Panc1 (cell line): ENCODE results near the gene RFX2.

Experiments
- CTCF ChIP-seq: fragments of 450-650 bp; IDR thresholded peaks from 2 replicates; pipeline ENCODE4 v1.5.1; 2017; ENCODE audit warnings: mild to moderate bottlenecking
- POLR2AphosphoS5 ChIP-seq: IDR thresholded peaks from 2 replicates; pipeline ENCODE4 v1.6.1; 2012; ENCODE audit warnings: mild to moderate bottlenecking, low read depth, low read length, moderate library complexity
- REST ChIP-seq, 2 experiments: IDR thresholded peaks; 2 replicates each; pipeline ENCODE4 v1.6.1; 2011 to 2012; ENCODE audit warnings: low read depth in 2 of 2, control low read depth in 1 of 2, low read length in 1 of 2, mild to moderate bottlenecking in 1 of 2, moderate library complexity in 1 of 2; ENCODE audit not compliant: insufficient read depth in 1 of 2
- SIN3A ChIP-seq: IDR thresholded peaks from 2 replicates; pipeline ENCODE4 v1.6.1; 2012; ENCODE audit warnings: low read depth, mild to moderate bottlenecking, low read length, moderate library complexity, borderline replicate concordance; ENCODE audit not compliant: insufficient read depth

- no peak for TF ChIP-seq REST (IDR thresholded peaks at IDR 0.05; ENCODE audit: insufficient read depth in 1 of 2, low read depth in 2 of 2, low read length in 1 of 2)
- TF ChIP-seq SIN3A, result no peak
- no peak for TF ChIP-seq CTCF
- TF ChIP-seq POLR2AphosphoS5, result no peak
Observed at GRCh38 chr19:6101991-6102390, 8.3 kb downstream of the RFX2 start.
